GM18867 (cell line): ENCODE measurements around the gene MYL7.

ENCODE experiments used
- ATAC-seq: cut with Tn5 transposase; IDR thresholded peaks from one replicate; pipeline ENCODE4 v1.9.1; 2021; ENCODE audit warnings: mild to moderate bottlenecking, moderate library complexity; ENCODE audit not compliant: unreplicated experiment

The MYL7 gene

DNA sequence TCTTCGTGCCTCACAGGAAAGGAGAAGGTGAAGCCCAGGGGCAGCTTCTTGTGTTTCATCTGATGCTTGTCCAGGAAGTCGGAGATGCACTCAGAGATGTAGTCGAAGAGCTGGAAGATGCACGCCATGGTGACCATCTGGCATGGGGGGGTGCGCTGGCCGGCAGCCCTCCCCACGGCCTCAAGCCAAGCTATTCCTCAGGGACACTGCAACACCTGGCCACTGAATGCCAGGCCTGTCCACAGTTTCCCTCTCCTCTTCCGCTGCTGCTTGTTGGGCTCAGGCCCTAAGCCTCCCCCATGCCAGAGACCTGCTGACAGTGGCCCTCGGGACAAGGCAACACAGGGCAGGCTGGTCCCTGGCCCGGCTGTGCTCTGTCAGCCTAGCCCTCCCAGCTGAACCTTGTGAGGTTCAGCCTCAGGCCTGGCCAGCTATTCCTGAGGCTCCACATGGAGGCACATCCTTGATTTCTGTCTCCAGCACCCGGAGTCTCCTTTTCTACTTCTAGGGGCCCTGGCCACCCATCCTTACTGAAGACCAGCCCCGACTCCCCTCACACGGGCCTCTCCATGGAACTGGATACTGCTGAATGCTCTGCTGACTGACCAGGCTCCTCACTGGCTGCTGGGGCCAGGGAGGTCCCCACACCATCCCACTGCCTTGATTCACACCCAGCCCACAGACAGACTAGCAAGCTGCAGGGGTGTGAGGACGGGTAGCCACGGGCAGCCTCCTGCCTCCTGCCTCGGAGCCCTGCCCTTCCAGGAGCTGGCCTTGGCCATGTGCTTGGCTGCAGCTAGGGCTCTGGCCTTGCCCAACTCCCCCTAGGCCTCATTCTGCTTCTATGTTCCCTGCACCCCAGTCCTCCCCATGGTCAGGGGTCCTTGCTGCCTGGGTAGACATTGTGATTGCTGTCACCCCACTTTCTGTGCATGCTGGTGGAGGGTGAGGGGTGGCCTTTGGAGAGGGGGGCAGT, 10.1 kb upstream of the MYL7 start:
- no peak for ATAC-seq

DNA sequence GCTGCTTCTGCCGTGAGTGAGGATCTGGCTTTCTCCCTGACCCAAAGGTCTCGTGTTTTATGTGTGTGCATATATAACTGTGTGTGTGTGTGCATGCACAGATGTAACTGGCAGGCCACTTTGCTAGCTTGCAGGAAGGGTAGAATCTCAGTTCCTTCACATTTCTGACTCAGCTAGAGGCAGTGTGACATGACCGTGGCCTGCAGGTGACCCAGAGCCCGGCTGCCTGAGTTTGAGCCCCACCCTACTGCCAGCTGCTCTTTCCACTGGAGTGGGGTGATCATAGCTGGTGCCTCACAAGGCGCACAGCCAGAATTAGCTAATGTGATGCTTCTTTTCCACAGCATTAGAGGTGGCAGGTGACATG, 9.3 kb upstream of the MYL7 start:
- ATAC-seq: peak; percentile 54

DNA sequence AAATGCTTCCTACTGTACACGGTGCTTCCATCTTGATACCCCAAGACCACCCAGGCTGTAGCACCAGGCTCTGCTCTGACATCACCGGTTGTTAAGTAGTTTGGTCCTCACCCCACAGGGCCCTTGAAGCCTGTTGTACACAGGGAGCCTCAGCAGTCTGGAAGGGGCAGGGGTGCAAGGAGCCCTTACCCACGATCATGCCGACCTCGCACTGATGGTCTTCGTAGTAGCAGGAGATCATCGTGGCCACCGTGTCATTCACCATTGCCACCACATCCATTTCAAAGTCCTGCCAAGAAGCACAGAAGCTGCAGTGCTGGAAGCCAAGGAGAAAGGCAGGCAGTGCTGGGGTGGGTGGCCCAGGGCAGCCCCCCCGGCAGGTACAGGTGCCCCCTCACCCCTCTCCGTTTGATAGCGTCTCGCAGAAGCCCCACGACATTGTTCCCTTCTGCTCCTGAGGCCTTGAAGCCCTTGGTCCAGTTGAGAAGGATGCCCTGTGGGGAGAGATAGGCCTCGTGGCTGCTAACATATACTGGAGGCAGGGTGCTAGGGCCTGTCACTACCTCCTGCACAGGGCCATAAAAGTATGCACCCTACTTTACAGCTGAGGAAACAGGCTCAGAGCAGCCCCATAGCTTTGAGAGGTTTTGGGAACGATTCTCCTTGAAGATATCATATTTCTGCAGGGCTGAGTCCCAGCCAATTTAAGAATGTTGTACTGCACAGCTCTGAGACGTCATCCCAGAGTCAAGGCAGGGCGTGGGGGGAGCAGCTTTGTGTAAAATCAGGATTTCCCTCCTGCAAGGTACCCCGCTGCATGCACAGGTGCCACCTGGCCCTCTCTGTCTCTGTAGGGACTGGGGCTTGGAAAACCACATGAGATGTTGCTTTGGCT, 8.7 kb upstream of the MYL7 start:
- ATAC-seq: no peak

DNA sequence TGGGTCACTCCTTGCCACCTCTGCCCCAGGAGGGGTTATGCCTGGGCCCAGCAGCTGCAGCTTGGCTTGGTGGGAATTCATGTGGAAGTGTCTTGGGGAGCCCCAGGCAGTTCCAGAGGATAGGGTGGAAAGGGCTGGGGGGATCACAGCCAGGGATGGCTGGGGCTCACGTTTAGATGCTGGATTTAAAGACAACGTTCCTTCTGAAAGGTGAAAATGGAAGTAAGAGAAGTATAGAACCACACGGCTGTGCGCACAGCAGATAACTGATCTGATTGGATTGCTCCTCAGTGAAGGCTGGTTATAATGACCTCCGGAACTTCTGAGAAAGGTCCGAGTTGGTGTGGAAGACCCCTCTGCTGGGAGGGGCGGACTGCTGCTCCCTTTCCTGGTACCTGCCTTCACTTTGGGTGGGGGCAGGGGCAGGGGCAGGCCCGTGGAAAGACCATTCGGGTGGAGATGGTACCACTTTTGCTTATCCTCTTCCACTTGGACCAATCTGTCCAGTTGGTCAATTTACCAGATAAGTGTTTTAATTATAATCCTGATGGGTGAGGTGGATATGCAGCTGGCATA, 7.9 kb upstream of the MYL7 start:
- no peak for ATAC-seq

DNA sequence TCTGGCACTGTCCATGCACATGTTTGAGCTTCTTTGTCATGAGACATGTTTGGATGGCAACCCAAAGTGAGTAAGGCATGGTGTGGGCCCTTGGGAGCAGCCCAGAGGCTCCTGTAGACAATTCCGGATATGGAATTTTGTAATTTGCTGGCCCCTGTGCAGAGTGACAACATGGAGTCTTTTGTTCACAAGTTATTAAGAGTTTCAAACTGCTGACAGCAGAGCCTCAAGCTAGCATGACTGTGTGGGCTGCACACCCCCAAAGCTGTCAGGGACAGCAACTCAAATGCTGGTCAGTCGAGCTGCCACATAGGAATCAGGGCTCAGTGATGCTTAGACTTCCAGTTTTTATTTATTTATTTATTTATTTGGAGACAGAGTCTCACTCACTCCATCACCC, 7.0 kb upstream of the MYL7 start:
- ATAC-seq: no peak

DNA sequence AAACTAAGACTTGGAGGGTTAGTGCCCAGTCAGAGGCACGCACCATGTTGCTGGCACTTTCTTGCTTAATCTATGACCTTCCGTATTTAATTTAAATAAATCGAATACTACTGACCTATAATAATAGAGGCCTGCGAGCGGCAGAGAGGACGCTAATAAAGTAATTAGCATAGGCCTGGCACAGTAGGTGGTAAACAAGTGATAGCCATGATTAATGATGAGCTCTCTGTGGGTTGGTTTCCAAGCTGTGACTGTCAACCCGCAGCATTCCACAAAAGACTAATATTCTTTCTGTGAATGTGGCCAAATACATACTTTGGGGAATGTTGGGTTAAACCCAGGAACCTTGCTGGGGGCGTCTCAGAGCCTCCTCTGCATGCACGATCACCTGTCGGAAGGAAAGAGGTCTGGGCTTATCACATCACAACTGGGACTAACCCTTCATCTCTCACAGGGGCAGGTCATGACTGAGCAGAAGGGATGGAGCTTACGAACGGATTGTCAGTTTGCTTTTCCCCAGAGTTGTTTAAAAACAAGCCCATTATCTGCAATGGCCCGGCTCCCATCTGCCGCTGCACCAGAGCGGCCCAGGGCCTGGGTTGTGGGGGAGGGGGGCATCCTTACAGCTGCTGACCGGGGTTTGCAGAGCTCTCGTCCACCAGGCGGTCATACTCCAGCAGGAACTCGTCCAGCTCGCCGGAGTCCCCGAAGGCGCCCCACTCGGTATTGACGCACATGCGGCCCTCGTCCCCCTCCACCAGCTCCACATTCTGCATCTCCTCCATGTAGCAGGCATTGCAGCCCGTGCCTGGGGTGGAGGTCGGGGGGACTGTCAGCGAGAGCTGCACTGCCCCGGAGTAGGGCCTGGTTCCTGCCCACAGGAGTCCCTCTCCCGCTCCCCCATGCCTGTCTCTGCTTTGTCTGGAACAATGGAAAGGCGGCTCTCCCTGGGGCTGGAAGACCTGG, 6.2 kb upstream of the MYL7 start:
- ATAC-seq: no peak

DNA sequence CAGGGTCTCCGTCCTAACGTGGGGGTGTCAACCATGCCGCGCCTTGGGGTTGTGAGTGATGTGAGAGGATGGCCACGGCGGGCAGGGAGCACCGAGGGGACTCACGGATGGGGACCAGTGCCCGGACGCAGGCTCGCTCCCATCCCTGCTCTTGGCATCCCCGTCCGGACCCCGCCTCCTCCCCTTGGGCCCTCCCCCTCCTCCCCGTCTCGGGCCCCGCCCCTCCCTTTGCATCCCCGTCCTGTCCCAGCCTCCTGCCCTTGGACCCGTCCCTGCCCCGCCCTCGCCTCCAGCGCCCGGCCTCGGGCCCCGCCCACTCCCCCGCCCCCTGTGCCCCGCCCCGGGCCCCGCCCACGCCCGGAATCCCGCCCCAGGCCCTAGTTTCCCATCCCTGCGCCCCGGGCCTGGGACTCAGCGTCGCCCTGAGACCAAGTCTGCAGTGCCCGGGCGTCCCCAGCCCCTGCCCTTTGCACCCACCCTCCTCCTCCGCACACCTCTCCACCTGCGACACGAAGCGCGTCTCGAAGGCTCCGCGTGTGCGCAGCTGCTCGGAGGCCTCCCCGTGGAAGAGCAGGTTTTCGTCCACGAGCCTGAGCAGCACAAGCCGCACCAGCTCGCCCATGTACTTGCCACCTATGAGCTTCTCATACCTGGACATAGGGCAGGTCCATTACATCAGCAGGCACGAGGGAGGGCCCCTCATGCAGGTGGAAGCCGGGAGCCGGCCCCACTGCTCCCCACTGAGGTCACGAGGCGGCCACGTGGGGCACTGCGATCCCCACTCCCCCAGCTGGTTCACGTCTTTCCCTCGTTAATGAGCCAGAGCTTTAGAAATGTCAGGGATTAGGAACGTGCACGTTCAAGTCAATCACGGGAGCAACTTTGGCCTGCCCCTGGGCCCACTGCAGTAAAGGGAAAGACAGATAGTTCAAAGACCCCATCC, 5.1 kb upstream of the MYL7 start:
- no peak for ATAC-seq

DNA sequence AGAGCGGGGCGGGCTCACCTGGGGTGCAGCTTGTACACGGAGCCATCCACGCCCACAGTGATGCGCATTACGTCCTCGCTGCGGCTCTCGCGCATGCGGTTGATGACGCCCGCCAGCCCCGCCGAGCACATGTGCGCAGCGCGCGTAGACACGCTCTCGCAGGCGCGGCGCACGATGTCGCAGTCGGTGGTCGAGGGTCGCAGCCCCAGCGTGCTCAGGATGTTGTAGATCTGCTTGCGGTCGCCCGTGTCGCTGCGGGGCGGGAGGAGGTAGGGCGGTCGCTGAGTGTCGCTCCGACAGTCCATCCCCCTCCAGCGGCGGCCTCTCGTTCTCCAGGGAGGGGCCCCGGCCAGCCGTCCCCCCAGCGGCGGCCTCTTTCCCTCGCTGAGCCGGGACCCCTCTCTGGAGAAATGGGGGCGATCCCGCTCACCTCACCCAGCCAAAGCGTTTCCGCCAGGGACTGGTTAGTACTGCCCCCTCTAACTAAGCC, 4.4 kb upstream of the MYL7 start:
- no peak for ATAC-seq

DNA sequence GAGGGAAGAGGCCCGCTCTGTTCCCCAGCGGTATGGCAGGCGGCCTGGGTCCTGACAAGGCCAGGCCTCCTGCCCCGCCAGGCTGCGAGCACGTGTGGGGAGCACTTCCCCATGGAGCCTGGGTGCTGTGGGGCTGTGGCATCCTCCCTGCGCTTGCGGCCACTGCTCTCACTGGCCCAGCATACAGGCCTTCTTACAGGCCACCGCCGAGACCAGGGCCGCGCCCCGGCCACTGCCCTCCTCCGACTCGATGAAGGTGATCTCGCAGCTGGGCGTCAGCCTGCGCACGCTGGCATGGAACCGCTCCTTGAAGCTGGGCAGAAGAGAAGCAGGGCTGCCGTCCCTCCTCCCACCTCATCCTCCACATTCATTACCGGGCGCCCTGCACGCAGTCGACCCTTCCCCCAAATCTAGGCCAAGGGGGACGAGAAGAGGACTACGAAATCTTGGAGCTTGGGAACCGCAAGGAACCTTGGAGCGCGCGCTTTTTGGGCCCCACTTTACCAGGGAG, 3.9 kb upstream of the MYL7 start:
- no peak for ATAC-seq

DNA sequence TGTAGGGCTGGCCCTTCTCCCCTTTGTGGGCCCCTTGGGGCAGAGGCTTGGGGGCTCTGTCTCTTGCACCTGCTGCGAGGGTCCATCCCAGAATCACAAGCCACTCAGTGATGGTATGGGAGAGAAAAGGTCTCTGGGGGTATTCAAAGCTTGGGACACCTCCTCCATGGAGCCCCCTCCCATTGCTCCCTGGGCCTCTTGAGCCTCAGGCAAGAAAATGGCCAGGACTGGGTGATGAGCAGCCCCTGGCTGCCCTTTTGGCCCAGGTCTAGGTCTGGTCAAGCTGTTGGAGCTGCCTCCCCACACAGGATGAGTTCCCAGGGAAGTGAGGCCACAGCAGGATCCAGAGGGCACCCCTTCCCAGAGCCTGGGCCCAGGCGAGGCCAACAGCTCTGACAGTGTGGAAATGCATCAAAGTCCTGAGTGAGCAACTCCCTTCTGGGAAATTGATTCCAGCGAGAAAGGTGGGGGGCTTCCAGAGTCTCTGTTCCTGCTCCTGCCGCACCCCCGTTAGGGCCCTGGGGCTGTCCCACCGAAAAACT, 3.4 kb upstream of the MYL7 start:
- ATAC-seq: no peak

DNA sequence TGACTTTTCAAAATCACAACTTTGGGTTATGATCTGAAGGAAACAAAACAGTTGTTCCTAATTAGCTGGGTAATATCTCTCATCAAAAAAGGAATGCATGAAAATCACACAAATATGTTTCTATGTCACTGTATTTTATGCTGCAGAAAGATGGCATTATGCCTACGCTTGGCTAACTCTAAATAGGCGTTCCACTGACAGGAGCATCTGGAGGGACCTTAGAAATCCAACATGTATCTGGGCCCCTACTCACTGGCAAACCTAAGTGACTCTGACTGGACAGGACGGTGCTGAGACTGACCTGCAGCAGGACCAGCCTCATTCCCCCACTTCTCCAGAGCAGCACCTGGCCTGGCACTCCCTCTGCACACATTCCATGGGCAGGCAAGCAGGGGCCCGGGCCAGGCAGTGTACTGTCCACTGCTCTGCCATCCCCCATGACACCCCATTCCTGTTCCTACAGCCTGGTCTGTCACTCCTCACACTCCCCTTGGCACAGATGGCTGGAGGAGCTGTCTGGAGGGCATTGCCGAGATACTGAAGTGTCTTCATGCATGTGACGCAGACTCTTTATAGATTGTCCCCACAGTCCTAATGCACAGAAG, 2.6 kb upstream of the MYL7 start:
- no peak for ATAC-seq

DNA sequence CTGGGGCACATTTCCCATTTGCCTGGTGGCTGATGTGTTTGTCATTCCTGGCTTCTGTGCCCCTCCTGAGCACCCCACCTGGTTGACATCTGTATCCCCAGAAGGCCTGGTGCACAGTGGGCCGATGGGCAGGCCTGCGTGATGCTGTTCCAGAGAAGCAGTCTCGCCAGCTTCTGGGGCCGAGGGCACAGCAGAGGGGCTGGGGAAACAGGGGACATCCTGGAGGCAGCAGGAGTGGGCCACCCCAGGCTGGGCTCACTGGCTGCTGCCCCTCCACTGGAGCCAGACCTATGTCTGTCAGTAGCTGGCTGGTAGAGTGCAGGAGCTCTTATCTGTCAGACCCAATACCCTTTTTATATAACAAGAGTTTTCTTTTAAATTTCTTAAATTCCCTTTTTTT, 896 bp upstream of the MYL7 start:
- ATAC-seq: no peak

DNA sequence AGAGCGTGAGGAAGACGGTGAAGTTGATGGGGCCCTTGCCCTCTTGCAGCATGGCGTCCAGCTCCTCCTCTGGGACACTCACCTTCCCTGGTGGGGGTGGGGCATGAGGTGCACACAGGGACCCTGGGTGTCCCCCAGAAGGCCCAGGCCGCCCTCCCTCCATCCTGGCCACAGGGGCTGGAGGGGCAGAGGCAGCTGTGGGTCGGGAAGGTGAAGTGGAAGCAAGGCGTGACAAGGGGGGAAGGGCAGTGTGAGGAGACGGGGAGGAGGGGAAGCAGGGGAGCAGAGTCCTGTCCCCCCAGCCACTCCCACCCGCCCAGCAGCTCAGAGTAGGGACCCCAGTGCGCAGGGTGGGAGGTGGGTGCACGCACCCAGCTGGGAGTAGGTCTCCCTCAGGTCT, 791 bp downstream of the MYL7 start:
- ATAC-seq: no peak

DNA sequence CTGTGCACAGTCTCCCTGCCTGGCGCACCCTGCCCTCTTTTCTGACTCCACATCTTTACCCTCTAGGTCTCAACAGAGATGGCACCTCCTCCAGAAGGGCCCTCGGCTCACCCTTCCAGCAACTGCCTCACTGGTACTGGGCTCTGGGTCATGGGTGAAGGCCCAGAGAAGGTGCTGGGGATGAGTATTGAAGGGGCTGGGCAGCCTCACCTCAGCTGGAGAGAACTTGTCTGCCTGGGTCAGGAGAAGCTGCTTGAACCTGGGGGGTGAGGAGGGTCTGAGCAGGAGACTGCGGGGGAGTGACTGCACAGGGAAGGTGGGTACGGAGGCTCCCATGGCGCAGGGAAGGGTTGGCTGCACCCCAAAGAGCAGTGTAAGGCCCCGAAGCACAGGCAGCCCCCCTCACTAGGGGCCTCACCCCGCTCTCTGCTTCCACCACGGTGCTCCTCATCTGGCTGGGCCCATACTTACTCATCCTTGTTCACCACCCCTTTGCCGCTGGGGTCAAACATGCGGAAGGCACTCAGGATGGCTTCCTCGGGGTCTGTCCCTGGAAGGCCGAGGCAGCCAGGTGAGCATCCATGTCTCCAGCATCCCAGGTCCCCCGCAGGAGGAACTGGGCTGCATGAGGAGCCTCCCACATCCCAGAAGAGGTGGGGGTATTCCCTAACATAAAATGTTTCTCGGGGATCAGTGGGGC, 1.7 kb downstream of the MYL7 start:
- no peak for ATAC-seq

DNA sequence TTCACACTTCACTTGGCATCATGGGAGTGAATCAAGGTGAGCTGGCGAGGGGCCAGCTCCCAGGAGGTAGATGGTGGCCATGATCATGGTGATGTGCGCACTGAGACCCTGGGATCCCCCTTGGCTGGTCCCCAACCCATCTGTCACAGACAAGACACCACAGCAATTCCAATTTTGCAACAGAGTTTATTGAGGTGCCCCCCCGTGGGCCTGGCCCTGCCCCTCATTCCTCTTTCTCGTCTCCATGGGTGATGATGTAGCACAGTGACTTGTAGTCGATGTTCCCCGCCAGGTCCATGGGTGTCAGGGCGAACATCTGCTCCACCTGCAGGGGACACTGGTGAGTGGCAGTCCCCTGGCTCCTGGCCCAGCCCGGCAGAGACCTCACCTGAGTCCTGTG, 2.4 kb downstream of the MYL7 start:
- ATAC-seq: no peak

DNA sequence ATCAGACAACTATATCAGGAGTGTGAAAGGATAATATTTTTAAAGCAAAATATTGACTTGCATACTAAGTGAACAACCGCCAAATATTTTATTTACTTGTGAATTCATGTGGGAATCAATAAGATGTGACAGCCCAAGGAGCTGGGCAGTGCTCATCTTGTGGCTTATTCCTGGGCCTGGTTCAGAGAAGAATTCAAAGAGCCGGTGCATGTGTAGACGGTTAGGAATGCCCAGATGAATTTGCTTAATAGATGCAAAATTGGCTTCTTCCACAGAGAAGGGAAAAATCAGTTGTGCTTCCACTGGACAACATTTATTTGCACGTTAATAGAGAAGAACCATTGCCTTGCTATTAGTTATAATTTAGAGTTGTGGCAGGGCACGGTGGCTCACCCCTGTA, 4.4 kb downstream of the MYL7 start:
- ATAC-seq: no peak

DNA sequence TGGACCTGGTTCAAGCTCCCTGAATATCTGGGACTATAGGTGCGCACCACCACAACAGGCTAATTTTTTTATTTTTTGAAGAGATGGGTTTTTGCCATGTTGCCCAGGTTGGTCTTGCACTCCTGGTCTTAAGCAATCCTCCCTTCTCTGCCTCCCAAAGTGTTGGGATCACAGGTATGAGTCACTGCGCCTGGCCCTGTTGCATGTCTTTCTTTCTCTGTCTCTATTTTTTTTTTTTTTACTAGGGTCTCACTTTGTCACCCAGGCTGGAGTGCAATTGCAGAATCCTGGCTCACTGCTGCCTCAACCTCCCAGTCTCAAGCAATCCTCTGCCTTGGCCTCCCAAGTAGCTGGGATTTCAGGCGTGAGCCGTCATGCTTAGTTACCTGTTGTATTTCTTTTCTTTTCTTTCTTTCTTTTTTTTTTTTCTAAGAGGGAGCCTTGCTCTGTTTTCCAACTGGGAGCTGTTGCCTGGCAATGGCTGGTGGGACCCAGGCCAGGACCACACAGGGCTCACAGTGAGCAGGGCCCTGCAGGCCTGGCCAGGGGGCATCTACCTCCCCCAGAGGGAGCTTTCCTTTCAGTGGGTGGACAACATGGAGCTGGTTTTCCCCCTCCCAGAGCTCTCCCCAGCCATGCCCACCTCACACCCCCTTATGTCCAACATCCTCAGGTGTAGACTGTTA, 6.0 kb downstream of the MYL7 start:
- ATAC-seq: no peak
